Stimulated activated CD4-positive, alpha-beta T cell treated with anti-CD3 and anti-CD28 coated beads, Interleukin-1b, Interleukin-23, amount 100 ng/mL, for 4 hours (primary cell): ENCODE data around the gene UGT1A8.

Experiments
- DNase-seq, 2 donors: peaks; one replicate each; pipeline ENCODE4 v3.0.0-alpha.2; 2020; ENCODE audit warnings: low read depth in 2 of 2

Gene UGT1A8

DNA sequence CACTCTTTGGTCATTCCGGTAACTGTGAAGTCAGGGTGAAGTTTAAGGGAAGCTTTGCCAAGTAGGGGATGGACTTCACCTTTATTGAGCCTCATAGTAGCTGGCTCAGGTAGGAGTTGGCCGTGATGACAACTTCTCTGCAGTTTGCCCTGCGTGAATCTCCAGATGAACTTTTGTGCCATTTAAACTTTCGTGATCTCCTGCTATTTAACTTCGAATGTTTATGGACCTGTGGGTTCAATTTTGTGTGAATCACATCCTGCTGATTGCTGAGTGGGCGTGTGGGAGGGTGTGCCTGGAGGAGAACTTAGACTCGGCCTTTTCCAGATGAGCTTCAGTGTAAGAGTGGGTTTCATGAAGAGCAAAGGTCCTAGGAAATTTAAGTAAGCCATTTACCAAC is 146.8 kb downstream of the UGT1A8 start:
- no peak for DNase-seq

DNA sequence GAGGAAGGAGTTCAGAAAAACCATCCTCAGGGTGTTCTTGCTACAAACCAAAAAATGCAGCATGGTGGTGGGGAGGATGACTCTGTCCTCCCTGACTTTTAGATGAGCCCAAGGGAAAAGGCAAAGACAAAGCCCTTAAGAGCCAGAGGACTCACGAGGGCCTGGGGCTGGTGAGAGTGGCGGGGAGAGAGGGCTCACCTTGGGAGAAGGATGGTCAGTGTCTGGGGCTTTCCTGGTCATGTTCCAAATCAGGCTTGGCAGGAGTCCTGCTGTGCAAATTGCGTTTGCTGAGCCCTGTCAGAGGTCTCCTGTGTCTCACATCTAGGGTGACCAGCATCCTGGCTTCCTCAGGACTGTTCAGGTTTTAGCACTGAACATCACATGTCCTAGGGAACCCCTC is 147.3 kb downstream of the UGT1A8 start:
- no peak for DNase-seq

DNA sequence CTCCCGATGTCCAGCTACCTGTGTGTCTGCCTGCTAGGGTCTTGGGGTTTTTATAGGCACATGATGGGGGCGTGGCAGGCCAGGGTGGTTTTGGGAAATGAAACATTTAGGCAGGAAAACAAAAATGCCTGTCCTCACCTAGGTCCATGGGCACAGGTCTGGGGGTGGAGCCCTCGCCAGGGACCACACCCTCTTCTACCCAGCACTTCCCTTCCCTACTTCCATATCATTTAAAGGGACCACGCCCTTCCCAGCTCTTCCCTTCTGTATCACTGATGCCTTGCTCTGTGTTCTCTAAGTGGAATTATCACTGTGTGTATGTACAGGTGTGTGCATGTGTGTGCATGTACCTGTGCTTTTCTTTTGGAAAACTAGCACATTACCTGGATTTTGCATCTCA is 149.0 kb downstream of the UGT1A8 start:
- no peak for DNase-seq

DNA sequence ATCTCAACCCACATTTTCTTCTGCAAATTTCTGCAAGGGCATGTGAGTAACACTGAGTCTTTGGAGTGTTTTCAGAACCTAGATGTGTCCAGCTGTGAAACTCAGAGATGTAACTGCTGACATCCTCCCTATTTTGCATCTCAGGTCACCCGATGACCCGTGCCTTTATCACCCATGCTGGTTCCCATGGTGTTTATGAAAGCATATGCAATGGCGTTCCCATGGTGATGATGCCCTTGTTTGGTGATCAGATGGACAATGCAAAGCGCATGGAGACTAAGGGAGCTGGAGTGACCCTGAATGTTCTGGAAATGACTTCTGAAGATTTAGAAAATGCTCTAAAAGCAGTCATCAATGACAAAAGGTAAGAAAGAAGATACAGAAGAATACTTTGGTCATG is 150.6 kb downstream of the UGT1A8 start:
- no peak for DNase-seq

DNA sequence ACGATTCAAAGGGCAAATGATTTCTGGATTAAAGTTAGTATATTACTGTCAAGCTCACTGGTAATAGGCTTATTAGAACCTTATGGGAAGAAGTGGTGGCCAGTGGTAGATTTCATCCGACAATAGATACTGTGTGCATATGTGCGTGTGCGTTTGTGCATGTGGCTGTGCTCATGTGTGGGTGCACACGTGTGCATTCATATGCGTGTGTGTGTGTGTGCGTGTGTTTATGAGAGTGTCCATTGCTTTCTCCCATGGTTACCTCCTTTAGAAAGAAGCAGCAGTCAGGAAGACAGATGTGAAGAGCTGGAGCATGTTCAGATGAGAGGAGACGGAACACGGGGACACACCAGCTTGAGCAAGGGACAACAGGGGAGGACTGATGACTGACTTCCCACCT is 151.8 kb downstream of the UGT1A8 start:
- no peak for DNase-seq

DNA sequence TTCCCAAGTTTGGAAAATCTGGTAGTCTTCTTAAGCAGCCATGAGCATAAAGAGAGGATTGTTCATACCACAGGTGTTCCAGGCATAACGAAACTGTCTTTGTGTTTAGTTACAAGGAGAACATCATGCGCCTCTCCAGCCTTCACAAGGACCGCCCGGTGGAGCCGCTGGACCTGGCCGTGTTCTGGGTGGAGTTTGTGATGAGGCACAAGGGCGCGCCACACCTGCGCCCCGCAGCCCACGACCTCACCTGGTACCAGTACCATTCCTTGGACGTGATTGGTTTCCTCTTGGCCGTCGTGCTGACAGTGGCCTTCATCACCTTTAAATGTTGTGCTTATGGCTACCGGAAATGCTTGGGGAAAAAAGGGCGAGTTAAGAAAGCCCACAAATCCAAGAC is 154.7 kb downstream of the UGT1A8 start:
- no peak for DNase-seq

DNA sequence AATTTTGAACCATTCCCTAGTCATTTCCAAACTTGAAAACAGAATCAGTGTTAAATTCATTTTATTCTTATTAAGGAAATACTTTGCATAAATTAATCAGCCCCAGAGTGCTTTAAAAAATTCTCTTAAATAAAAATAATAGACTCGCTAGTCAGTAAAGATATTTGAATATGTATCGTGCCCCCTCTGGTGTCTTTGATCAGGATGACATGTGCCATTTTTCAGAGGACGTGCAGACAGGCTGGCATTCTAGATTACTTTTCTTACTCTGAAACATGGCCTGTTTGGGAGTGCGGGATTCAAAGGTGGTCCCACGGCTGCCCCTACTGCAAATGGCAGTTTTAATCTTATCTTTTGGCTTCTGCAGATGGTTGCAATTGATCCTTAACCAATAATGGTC is 155.2 kb downstream of the UGT1A8 start:
- DNase-seq: no peak

DNA sequence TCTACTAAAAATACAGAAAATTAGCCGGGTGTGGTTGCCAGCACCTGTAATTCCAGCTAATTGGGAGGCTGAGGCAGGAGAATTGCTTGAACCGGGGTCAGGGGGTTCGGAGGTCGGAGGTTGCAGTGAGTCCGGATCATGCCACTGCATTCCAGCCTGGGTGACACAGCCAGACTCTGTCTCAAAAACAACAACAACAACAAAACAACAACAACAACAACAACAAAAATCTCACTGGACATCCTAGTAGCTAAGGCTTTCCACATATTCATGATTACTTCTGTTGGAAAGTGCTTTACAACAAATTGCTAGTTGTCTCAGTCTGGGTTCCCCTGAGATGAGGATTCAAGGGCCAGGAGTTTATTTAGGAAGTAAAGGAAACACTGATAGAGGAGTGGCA is 156.4 kb downstream of the UGT1A8 start:
- no peak for DNase-seq

DNA sequence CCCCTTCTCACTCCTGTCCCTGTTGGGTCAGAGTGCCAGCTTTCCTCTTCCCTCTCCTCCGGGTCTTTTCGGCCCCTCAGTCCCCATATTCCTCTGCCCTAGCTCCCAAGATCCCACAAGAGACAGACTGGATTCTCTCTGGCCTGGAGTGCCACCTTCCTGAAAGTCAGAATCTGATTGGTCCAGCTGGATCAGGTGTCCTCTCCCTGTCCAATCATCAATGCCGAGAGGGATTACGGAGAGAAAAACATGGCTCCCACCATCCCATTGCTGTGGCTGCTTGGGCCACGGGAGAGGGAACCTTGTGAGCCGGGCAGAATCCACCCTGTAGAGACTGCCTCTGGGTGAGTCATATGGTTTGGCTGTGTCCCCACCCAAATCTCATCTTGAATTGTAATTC is 158.0 kb downstream of the UGT1A8 start:
- DNase-seq: no peak

DNA sequence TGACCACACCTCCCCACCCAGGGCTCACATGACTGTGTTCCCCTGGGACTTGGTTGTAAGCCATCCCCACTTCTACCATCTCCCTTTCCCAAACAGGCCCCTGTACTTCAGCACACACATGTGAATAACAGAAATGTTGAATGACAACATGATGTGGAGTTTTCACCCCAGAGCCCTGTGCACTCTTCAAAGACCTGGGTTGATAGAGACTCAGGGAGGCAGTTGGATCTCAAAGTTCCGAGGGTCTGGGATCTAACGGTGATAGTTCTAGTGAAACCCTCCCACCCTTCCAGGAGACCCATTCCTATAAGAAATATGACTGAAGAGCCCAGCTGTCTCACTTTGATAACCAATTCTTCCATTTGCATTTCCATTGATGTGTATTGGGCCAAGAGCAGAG is 160.6 kb downstream of the UGT1A8 start, which contains the start of gene MROH2A:
TSS of gene MROH2A (plus strand) at position 301 of the 400 bp plus-strand sequence. CDS start 1,029 bp downstream, outside the sequence.
- DNase-seq: no peak

DNA sequence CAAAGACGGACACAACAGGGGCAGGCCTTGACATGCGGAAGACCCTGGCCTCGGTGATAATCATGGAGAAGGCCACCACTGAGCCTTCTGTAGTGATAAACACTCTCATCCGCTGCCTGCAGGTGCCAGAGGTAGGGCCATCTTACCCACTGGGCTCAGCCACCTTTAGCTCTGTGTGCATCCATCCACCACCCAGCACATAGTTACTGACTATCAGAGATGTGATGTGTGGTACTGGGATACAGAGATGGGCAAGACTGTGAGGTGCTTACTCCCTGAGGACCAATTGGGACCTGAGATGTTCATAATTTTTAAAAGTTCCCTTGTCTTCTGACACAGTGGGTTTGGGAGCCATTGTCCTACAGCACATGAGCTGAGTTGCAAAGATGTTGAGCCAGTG is 162.3 kb downstream of the UGT1A8 start:
- no peak for DNase-seq

DNA sequence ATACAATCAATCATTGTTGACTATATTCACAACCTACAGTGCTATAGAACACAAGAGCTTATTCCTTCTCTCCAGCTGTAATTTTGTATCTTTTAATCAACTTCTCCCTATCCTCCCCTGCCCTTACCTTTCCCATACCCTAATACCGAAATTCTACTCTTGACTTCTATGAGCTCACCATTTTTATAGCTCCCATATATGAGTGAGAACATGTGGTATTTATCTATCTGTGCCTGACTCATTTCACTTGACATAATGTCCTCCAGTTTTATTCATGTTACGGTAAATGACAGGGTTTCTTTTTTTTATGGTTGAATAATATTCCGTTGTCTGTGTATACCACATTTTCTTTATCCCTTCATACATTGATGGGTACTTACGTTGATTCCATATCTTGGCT is 163.3 kb downstream of the UGT1A8 start:
- DNase-seq: no peak

DNA sequence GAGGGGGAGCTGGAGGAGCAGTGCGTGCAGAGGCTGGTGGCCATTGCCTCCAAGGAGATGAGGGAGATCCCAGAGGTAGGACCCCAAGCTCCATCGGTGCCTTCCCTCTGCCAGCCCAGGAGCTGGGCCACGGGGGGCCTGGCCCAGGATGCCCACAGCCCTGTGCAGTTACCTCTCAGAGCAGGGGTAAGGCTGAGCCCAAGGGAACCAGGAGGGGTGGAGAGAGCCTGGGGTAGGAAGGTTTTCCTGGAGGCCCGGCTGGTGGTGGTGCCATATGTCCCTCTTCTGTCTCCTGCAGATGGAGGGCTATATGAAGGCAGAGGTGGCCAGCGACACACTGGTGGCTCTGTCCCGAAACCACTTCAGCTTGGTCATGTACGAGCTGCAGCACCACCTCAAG is 172.1 kb downstream of the UGT1A8 start:
- no peak for DNase-seq

DNA sequence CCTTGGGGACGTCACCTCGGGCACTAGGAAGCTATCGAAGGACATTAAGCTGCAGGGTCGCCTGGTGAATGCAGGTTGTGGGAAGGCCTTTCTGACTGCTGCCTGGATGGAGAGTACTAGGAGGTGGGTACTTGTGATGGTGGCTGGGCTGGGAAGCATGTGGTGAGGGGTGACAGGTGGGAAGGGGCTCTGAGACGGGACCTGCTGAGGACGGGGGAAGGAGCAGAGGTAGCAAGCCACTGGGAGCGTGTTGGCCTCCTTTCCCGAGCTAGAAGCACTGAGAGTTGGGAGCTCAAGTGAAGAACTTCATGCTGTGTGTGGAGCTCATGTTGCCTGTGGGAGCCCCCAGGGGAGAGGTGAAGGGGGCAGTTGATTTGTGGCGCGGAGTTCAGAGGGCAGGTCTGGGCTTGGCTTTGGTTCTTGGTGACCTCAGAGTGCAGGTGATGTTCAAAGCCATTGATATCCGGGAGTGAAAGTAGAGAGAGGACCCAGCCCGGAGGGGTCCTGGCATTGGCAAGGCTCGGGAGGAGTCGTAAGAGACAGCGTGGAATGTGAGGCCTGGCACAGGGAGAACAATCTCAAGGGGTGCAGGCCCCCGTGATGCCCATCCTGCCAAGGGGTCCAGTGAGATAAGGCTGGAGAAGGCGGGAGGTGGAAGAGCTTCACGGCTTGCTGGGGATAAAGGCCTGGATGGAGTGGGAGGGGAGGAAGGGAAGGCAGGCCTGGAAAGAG is 173.9 kb downstream of the UGT1A8 start:
- DNase-seq: no peak

DNA sequence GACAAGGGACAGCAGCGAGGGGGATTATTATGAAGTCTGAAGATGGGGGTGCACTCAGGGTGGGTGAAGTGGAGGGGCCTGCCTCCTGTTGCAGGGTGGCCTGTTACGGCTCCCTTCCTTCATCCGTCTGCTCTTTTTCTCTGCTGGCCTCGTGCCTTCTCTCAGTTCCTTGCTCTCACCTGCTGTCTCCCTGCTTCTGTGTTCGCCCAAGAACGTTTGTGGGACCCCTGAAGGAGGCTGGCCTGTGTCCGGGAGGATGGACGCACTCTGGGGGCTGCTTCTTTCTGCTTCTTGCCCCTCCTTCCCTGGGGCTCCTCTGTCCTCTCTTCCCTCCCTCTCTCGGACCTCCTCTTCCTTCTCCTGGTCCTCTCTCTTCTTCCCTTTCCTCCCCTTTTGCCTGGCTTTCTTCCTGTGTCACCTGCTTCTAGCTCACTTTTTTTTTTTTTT is 174.5 kb downstream of the UGT1A8 start:
- DNase-seq: no peak

DNA sequence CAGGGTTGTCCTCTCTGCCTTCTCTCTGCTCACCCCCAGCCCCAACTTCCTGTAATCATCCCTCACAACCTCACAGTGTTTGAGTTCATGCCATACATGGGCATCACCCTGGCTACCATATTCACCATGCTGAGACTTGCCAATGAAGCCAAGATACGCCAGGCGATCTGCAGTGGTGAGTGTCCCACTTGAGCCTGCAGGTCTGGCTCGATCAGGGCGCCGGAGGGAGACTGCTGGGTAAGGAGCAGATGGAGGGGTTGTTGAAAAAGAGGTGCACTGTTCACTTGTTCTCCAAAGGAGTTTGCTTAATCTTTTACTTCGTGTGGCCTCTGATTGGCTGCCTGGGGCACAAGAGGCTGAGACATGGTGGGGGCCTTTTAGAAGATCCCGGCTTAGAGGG is 175.3 kb downstream of the UGT1A8 start:
- no peak for DNase-seq

DNA sequence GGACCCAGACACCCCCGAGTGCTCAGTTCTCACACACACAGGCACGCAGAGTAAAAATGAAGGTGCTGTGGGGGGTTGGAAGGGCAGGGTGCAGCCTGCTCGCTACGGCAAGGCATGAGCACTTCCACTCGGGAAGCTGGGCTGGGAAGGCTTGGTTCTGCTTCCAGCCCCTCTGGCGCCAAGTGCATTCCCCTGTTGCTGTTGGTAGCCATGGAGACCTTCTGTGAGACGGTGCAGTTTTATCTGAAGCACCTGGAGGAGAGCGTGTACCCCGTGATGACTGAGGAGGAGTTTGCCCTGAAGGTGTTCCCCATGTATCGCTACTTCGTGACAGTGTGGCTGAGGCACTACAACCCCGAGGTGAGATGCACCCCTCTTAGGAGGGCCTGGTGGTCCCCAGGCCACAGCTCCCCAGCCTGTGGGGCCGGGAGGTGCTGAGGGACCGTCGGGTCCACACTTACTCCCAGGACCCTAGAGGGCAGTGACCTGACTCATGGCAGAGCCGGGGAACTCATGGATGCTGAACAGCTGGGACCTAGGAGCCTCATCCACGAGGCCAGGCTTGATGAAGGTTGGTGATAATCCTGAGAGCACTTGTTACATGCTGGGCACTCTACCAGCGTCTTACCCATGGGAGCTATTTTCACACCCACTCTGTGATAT is 176.2 kb downstream of the UGT1A8 start:
- no peak for DNase-seq

DNA sequence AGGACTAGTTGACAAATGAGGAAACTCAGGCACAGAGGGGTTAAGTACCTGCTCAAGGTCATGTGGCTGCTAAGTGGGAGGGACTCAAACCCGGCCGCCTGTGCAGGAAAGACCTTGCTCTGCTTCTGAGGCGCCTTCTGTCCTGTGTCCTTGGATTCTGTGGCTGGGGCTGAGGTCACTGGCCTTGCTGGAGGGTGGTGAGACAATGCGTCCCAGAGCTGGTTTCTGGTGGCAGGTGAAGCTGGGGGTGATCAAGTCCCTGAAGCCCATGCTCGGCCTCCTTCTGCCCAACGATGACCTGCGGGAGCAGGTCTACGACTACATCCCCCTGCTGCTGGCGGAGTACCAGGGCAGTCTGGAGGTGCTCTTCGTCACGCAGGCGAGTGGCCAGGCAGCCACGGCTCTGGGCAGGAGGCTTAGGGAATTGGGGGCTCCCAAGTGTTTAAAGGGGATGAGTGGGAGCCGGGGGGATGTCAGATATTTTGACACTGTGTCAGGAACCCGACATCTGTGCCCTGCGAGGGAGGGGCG is 176.8 kb downstream of the UGT1A8 start:
- DNase-seq: no peak

DNA sequence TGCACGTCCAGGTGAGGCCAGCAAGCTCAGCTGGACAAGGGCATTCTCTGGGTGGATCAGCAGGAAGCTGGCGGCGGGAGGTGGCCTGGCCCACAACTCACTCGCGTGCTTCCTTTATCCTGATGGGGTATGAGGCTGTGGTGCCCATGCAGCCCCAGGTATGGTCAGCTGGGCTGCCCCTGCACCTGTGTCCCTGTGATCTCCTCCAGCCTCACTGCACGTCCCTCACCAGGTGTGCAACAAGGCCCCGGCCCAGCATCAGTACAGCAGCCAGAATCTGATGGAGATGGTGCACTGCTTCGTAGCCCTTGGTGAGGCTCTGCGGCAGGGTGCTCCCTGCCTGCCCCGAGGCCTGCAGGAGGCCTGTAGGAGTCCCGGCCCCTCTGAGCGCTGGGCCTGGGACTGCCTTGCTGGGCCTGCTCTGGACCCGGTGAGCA is 178.3 kb downstream of the UGT1A8 start:
- DNase-seq: no peak

DNA sequence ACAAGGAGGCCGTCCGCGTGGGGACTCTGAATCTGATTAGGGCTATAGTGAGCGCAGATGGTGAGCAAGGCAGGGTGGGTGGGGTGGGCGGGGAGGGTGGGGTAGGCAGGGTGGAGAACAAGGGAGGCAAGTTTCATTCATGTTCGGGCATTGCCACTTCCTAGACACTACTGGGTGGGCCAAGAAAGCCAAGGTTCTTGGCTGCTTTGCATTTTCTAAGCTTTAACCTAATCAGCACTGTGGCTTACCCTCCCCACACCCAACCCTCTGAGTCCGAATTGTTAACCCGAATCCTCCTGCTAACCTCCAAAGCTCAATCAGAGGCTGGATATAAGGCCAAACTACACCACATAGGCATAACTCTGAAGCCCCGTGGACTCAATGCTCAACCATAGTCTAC is 178.8 kb downstream of the UGT1A8 start:
- no peak for DNase-seq

DNA sequence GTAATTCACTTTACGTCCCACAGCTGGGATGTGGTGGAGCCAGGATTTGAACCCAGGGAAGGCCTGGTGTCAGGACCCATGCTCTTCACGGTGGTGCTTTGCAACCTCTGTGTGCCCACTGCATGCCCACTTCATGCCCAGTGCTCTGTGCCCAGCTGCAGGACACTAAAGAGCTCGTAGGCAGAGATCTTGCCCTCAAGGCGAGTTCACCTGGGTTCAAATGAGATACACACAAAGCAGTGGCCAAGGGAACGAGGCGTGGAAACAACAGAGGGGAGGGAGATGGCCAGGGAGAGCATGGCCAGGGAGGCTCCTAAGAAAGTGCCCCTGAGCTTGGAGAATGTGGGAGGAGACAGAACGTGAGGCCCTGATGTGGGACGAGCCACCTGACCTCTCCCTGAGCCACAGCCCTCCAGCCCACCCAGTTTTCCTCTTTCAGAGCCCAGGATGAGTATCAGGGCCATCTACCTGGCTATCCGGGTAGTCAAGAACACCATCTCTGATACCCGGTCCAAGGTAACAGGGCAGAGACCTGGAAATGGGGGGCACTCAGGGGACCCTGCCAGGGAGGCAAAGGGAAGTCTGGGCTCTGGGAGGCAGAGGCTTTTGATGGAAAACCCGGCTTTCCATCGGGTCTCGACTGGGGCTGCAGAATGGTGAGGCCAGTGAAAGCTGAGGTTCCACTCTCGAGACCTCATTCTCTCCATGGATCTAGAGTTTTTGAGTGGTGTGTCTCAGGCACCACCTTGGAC is 181.1 kb downstream of the UGT1A8 start:
- DNase-seq: no peak

DNA sequence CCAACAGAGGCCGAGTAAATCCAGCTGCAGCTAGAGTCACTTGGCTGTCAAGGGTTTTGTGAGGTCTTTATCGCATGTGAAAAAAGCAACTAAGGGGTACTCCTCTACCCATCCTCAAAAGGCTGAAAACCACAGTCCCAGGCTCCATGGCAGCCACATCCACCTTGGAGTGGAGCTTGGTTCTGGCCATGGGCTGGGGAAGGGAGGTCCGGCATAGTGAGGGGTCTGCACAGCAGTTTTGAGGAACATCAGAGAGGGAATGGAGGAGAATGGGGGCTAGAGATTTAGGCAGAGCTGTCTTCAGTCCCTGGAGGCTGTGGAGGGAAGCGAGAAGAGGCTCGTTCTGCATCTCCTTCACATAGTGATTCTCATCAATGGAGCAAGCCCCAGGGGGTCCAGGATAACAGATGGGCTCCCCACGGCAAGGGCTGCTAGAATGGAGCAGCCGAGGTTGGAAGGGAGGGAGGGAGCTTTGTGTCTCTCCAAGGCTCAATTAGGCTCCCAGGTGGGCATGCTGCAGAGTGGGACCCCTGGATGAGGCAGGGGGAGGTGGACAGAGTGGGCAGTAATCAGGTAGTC is 181.7 kb downstream of the UGT1A8 start:
- DNase-seq: no peak
